Fibroblast of skin of scalp (primary cell): ENCODE data around the gene OLAH.

Source experiments
- DNase-seq: peaks from one replicate; pipeline ENCODE4 v3.0.0-alpha.2; 2013

The OLAH gene

DNA sequence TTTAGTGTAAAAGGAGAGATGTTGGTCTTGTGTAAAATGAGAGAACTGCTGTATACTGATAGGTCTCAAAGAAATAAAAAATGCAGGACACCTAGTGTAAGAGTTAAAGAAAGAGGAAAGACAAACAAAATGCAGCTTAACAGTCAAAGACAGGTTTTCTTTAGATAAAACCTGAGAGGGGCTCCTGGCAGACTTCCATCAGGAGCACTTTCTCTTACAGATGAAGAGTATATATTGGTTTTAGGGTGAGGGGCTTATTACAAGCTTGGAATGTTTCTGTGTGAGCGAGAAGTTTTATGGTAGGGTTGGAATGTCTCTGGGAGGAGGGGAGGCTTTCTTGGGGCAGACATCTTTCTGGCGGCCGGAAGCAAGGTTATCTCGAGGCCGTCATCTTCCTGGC lies 28.6 kb downstream of the OLAH start:
- DNase-seq, result no peak

DNA sequence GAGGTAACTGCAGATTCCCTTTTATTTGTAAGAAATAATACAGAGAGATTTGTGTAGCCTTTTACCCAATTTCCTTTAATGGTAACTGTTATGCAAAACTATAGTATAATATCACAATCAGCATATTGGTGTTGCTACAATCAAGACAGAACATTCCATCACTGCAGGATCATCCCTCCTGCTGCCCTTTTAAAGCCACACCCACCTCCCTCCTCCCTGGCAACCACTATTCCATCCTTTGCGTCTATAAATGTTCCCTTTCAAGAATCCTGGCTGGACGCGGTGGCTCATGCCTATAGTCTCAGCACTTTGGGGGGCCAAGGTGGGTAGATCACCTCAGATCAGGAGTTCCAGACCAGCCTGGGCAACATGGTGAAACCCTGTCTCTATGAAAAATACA lies 31.7 kb downstream of the OLAH start:
- DNase-seq, result no peak

DNA sequence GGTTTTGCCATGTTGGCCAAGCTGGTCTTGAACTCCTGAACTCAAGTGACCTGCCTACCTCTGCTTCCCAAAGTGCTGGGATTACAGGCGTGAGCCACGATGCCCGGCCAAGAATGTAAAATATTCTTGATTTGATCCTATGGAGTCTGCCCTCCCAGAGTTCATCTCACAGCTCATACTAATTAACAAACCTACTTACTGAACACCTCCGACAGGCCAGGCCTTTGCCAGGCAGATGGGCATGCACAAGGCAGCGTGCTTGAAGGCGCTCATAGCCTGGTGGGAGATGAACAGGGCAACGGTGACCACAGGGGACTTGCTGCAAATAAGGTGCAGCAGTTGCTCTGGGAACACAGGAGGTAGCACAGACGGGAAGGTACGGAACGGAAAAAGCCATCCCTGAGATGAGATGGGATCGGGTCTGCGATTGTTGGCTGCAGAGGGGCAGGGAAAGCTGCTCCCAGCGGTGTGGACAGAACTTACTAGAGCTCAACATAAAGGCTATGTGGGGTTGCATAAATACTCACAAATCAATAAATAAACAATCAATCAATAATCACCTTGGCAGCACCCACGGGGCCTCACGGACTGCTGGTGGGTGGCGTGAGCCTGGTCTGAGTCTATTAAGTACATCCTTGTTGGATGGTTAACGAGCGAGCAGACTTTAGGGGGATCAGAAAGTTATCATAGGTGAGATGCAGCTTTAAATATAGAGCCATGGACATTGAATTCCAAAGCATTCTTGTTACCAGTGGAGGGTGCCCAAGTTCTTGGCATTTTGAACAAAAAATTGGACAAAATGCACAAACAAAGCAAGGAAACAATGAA lies 40.1 kb downstream of the OLAH start:
- no peak for DNase-seq

DNA sequence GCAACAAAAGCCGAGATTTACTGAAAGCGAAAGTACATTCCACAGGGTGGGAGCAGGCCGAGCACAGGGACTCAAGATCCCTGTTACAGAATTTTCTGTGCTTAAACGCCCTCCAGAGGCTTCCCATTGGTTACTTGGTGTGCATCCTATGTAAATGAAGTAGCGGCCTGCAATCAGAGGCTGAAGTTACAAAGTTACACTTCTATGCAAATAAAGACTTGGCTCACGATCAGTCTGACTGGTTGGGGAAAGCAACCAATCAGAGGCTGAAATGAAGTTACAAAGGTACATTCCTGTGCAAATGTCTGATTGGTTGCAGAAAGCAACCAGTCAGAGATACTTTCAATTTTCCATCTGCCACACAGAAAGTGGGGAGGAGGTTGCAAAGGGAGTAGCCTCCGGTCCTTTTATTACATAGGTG lies 40.8 kb downstream of the OLAH start:
- DNase-seq, result peak; percentile 88

DNA sequence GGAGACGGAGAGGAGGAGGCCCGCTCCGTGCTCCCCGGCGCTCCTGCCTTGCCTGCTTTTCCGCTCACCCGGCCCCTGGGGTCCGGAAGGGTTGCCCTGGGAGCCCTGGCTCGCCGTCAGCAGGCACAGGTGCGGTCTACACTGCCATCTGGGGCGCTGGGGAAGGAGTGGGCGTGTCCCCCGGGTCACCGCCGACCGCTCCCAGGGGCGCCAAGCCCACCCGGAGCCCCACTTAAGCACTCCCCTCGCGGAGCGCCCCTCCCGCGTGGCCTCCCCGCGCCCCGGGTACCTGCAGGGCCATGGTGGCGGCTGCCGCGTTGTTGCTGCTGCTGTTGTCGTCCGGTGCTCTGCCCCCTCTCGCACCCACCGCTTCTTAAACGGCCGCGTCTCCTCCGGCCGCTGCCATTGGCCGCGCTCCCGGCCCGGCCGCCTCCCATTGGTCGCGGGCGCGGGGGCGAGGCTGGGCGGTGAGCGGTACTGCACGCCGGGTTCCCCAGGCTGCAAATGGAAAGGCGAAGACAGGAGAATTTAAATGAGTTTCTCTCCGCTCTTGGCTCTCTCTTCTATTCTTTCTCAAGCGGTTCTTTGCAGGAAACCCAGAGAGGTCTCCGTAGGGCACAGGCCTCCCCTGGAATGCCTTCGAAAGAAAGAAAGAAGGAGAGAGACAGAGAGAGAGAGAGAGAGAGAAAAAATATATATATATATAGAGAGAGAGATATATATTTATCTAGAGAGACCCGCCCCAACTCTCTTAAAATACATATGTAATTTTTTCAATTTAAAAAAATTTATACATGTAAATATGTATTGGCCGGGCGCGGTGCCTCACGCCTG lies 44.9 kb downstream of the OLAH start, which contains the start of gene ACBD7:
ACBD7 (minus strand) TSS at position 349 of the 834 bp plus-strand sequence; CDS start at position 301, 48 bp downstream.
- DNase-seq, result peak; percentile 73

DNA sequence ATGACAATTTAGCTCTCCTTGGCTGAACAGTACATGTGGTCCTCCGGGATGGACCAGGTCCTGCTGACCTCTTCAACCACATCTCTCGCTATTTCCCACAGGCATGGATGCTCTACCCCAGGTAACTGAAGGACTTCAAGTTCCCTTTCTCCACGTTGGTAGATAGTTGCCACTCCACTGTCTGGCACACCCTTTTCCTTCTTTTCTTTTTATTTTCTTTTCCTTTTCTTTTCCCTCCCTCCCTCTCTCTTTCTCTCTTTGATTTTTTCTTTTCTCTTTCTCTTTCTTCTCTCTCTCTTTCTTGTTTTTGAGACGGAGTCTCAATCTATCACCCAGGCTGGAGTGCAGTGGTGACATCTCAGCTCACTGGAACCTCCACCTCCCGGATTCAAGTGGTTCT lies 47.7 kb downstream of the OLAH start:
- DNase-seq, result no peak

DNA sequence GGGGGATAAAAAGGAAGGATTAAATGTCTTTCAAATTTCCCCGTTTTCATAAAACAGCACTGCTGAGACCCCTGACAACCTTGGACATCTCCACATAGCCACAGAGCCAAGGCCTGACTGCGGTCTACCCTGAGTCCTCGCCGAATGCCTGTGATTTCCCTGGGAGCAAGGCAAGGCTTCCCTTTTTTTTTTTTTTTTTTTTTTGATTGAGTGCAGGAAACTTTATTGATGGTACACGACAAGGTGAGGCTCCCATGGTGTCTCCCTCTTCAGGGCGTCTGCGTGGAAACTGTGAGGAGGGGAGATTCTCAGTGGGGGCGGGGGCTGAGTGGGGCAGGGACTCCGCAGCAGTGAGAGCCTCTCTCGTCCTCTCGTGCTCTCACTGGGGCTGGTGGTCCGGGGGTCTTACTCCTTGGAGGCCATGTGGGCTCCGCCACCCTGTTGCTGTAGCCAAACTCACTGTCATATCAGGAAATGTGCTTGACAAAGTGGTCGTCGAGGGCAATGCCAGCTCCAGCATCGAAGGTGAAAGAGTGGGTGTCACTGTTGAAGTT lies 49.2 kb downstream of the OLAH start:
- DNase-seq, result no peak

DNA sequence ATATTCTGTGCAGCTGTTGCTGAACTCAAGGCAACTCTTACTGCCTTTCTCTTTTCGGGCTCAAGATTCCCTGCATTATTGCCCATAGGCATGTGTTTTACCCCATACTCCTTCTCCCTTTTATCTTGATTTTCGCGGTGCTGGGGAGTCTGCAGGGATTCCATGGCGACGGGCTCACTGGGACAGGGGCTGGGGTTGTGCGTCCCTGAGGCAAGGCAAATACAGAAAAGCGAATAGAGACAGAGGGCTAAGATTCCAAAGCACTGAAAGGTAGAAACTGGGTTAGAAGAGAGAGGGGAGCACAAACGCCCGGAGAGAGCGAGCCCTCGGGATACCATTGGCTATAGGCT lies 52.9 kb downstream of the OLAH start:
- no peak for DNase-seq

DNA sequence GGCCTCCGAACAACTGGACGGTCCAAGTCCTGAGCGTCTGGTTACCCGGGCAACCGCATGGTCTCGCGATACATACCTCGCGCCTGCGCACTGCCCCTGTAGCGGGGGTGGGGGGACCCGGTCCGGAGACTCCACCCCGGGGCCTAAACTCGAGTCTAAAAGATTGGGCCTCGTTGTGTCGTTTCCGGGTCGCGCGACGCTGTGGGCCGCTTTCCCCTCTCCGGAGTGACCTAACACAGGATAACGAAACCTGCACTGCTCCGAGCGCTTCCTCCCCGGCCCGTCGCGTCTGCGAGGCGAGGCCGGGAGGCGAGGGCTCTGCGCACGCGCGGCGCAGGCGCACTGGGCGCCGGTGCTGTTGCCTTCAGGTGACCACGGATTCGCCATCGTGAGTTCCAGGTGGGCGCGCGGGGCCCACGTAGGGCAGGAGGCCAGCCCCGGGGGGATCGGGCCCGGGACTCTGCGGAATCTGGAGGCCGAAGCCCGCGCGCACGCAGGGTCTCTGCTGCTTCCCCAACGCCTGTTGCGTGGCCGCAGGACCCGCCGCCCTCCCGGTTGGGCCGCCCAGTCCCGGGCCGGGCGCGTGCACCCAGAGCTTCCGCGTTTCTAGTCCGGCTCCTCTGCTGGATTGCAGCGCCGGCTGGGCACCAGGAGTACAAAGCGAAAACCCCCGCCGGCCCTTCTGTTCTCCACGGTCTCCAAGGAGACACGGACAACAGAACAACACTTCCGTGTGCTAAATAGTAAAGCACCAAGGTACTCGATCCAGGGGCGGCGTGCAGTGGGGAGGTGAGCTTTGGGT lies 53.5 kb downstream of the OLAH start, which contains the start of gene RPP38:
RPP38 (plus strand) TSS at position 345 of the 802 bp plus-strand sequence. CDS start 5,960 bp downstream, outside the sequence.
- peak; percentile 96 for DNase-seq

DNA sequence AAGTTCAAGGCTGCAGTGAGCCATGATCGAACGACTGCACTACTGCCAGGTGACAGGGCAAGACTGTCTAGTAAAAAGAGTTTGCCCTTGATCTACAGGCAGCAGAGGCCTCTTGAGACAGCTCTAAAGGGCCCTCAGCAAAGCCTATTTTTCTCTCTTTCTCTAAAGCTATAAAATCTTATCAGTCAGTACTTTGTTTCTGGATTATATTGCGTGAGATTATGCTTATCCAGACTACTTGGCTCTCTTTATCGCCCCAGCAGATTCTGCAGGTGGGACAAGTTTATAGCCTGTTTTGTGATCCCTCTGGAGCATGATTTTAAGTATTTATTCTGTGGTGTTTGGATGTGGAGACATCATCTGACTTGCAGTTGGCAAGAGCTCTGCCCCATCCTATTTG lies 56.1 kb downstream of the OLAH start:
- no peak for DNase-seq

DNA sequence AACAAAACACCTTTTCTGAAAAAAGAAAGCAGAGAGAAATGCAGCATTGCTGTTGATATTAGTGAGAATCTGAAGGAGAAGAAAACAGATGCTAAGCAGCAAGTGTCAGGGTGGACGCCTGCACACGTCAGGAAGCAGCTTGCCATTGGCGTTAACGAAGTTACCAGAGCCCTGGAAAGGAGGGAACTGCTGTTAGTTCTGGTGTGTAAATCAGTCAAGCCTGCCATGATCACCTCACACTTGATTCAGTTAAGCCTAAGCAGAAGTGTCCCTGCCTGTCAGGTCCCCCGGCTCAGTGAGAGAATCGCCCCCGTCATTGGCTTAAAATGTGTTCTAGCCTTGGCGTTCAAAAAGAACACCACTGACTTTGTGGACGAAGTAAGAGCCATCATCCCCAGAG lies 59.8 kb downstream of the OLAH start:
- no peak for DNase-seq

DNA sequence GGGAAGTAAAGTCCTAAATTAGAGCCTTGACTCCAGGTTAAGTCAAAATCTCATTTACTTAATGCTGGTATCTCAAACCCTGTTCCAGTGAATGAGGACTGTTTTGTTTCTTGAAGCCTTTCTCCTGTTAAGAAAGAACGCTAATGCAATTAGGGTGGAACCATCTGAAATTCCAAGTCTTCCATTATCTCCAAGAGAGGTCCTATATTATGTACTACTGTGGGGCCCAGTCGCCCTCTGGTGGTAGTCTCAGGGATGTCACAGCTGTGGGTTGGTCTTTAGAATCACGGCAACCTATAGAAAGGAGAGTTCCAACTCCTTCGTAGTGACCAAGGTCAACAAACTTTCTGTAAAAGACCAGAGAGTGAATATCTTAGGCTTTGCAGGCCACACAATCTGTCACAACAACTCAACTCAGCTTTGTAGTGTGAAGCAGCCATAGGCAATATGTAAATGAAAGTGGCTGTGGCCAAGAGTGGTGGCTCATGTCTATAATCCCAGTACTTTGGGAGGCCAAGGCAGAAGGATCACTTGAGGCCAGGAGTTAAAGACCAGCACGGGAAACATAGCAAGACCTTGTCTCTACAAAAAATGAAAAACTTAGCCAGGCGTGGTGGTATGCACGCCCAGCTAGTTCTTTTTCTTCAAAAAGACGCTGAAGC lies 62.7 kb downstream of the OLAH start:
- DNase-seq, result peak; percentile 73

DNA sequence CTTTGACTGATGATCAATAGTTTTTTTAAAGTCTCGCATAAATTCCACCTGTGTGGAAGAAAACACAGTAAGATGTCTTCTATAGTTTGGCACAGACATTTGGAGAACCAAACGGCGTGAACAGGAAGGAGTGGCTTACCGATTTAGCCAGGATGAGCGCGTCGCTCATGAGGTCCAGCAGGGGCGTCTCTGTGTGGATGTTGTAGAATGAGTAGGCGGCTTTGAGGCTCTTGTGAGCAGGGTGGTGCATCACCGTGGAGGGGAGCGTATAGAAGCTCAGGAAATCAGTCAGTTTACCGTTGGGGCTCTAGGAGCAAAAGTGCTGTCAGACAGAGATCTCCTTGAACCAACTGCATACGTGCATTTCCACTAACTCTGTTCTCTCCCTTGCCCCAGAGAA lies 68.9 kb downstream of the OLAH start:
- no peak for DNase-seq

DNA sequence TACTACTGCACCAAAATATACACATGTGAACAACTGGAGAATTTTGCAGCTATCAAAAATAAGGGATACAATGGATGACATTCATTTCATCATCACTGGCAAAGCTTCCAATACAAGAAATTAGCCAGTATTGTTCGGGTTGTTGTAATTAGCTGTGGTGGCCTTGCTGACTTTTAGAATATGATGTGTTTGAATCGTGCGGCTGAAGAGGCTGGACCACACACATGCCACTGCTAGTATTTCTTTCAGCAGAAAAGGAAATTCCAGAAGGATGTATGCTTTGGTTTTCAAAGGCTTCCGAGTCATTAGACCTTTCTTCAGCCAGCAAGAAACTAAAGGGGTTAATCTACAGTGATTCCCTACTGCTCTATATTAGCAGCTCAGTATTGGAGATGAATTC lies 70.0 kb downstream of the OLAH start:
- DNase-seq, result peak; percentile 9

DNA sequence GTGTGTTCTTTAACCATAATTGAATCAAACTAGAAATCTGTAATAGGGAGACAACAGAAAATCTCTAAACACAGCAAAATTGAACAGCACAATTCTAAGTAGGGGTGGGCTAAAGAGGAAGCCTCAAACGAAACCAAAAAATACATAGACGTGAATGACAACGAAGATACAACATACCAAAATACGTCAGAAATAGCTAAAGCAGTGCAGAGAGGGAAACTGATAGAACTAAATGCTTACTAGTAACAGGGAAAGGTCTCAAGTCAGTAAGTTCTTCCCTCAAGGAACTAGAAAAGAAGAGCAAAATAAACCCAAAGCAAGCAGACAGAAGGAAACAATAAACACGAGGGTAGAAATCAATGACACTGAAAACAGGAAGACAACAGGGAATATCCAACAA lies 72.5 kb downstream of the OLAH start:
- DNase-seq, result no peak

DNA sequence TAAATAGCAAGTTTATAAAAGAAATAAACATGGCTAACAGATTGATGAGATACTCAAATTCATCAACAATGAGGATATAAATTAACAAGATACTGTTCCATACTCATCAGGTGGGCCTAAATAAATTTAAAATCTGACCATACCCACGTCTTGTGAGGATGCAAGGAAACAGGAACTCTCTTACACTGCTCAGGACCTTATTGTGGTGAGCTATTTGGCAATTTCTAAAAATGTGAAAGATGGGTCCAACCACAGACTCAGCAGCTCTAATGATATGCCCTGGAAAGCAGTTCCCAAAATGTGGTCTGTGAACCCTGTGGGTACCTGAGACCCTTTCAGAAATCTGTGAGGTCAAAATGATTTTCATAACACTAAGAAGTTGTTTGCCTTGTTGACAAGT lies 74.9 kb downstream of the OLAH start:
- no peak for DNase-seq

DNA sequence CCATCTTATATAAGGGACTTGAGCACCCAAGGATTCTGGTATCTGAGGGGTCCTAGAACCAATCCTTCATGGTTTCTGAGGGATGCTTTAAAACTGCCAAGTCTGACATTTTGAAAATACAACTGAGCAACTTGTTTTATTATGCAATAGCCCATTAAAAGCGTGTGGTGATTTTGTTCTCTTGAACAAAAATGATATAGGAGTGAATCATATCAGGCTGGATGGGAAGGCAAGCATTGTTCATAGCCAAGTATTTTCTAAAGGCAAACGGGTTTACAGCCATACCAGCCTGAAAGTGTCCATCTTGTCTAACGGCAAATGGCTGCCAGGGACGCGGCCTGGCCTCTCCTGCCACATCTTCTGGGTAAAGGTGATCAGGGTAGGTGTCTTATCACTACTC lies 76.8 kb downstream of the OLAH start:
- peak; percentile 5 for DNase-seq

DNA sequence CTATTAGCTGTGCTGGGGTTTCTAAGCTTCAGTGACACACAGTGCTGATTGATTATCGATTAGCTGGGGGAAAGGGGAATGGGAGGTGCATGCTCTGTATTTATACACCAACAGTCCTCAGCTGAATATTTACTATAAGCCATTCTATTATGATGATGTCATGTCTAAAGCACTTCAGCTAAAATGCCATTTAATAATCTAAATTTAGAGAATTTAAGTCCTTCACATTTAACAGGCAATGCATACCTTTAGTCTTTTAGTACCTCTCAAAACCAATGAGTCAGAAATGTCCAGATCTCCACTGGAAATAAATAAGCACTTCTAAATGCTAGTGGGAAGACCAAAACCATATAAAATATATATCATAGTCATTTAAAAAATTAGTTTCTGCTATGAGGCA lies 78.0 kb downstream of the OLAH start:
- peak; percentile 14 for DNase-seq

DNA sequence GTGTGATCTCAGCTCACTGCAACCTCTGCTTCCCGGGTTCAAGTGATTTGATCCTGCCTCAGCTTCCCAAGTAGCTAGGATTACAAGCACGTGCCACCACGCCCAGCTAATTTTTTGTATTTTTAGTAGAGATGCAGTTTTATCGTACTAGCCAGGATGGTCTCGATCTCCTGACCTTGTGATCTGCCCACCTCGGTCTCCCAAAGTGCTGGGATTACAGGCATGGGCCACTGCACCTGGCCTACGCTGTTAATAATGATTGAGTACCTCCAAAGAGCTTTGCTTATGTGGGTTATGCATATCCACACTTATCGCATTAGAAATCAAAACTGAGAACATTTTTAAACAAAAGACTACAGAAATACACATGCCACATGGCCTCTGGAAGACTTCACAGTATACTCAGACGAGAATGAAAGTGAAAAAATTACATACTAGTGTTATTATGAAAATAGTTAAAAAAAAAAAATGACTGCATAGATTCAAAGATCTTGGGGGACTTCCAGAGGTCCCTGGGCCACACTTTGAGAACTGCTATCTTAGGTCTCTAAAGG lies 78.8 kb downstream of the OLAH start:
- DNase-seq, result no peak
